Endothelial cell of umbilical vein (primary cell): Measurements from ENCODE around the gene PKHD1. TPM values are rescaled to one million over a fixed set of nuclear protein-coding genes. Genes with fewer than 3 reads are reported as not detected.

Source experiments
- BruUV-seq: library from RNA; stranded (reverse); fragments of 400-500 nt; replicated peaks from 2 replicates; lab custom pipeline; 2021; lab: Mats Ljungman, UMichigan
- CTCF ChIA-PET: fragments of 300-600, 350-600 bp; sonication (Branson Sonifier 250); formaldehyde crosslinking; loops from one replicate; lab custom pipeline; 2021; ENCODE audit warnings: antibody characterized with exemption, inconsistent platforms; lab: Charles Lee
- POLR2A ChIA-PET: fragments of 300-600, 350-600 bp; sonication (Branson Sonifier 250); formaldehyde crosslinking; loops from one replicate; lab custom pipeline; 2021; ENCODE audit warnings: antibody characterized with exemption, inconsistent platforms; lab: Charles Lee
- DNase-seq: peaks from one replicate; pipeline ENCODE4 v3.0.0-alpha.2; 2011; ENCODE audit warnings: low read depth, low spot score
- FAIRE-seq: peaks from 2 replicates; lab custom pipeline; 2011; peaks lifted over from hg19 to GRCh38; lab: Jason Lieb, UNC
- H2AFZ ChIP-seq: 2 replicates; pipeline ENCODE4 v1.6.0; 2012; ENCODE audit warnings: low read depth, low read length, control low read depth, inconsistent platforms
- H3K27ac ChIP-seq: 2 replicates; pipeline ENCODE4 v1.5.1; 2011; ENCODE audit warnings: low read depth, mild to moderate bottlenecking, control low read depth, low read length, moderate library complexity; ENCODE audit not compliant: insufficient read depth
- H3K27me3 ChIP-seq, 2 experiments: 2 replicates each; pipeline versions ENCODE4 v1.6.0 to v1.6.1; 2011; ENCODE audit warnings: low read length in 2 of 2, mixed read lengths in 1 of 2; ENCODE audit not compliant: control insufficient read depth in 2 of 2, insufficient read depth in 2 of 2
- H3K36me3 ChIP-seq, 2 experiments: 2 replicates in 1 of 2; 3 replicates in 1 of 2; pipeline ENCODE4 v1.5.1; 2011; ENCODE audit warnings: low read length in 2 of 2, mild to moderate bottlenecking in 1 of 2, moderate library complexity in 1 of 2; ENCODE audit not compliant: control insufficient read depth in 2 of 2, insufficient read depth in 2 of 2; ENCODE audit errors: extremely low read depth in 1 of 2
- H3K4me1 ChIP-seq: 3 replicates; pipeline ENCODE4 v1.5.1; 2011; ENCODE audit warnings: mild to moderate bottlenecking, low read length; ENCODE audit not compliant: control insufficient read depth, insufficient read depth; ENCODE audit errors: extremely low read depth
- H3K4me2 ChIP-seq: 2 replicates; pipeline ENCODE4 v1.6.1; 2011; ENCODE audit warnings: low read length, control low read depth, mixed read lengths; ENCODE audit not compliant: insufficient read depth
- H3K4me3 ChIP-seq, 3 experiments: fragments of 200-600 bp in 1 of 3; sonication (generic), shearing (Covaris generic) in 1 of 3; replicated peaks in 1 of 3; 2 replicates each; pipeline ENCODE4 v1.5.1; 2011 to 2016; ENCODE audit warnings: control low read depth in 3 of 3, low read length in 3 of 3, mild to moderate bottlenecking in 2 of 3, inconsistent platforms in 1 of 3, low read depth in 1 of 3, moderate library complexity in 1 of 3; ENCODE audit not compliant: insufficient read depth in 1 of 3
- H3K79me2 ChIP-seq: 2 replicates; pipeline ENCODE4 v1.6.0; 2012; ENCODE audit warnings: low read length, inconsistent platforms; ENCODE audit not compliant: control insufficient read depth, insufficient read depth
- H3K9ac ChIP-seq: replicated peaks from 2 replicates; pipeline ENCODE3; 2011; ENCODE audit warnings: low read length, control low read depth; ENCODE audit not compliant: insufficient read depth; ENCODE audit errors: extremely low read depth
- H3K9me1 ChIP-seq: replicated peaks from 3 replicates; pipeline ENCODE4 v1.6.0; 2011; ENCODE audit warnings: mild to moderate bottlenecking, low read length; ENCODE audit not compliant: control insufficient read depth, insufficient read depth; ENCODE audit errors: extremely low read depth
- H3K9me3 ChIP-seq: replicated peaks from 2 replicates; pipeline ENCODE4 v1.5.1; 2012; ENCODE audit warnings: low read length, inconsistent platforms; ENCODE audit not compliant: control insufficient read depth, insufficient read depth
- H4K20me1 ChIP-seq: replicated peaks from 2 replicates; pipeline ENCODE3; 2011; ENCODE audit warnings: mild to moderate bottlenecking, low read length; ENCODE audit not compliant: control insufficient read depth, insufficient read depth; ENCODE audit errors: extremely low read depth
- EZH2 ChIP-seq: IDR thresholded peaks from 2 replicates; pipeline ENCODE4 v1.6.1; 2012; ENCODE audit warnings: borderline replicate concordance, low read depth, mild to moderate bottlenecking, moderate library complexity, low read length, inconsistent platforms; ENCODE audit not compliant: severe bottlenecking
- FOS ChIP-seq: IDR thresholded peaks from 2 replicates; pipeline ENCODE4 v1.6.1; 2011; ENCODE audit warnings: mild to moderate bottlenecking, low read length, moderate library complexity, borderline replicate concordance; ENCODE audit not compliant: insufficient read depth
- GATA2 ChIP-seq: IDR thresholded peaks from 2 replicates; pipeline ENCODE4 v1.7.0; 2011; ENCODE audit warnings: low read depth, mild to moderate bottlenecking, moderate library complexity, mixed read lengths, low read length; ENCODE audit not compliant: insufficient read length, insufficient read depth
- JUN ChIP-seq: IDR thresholded peaks from 2 replicates; pipeline ENCODE4 v1.6.1; 2011; ENCODE audit warnings: borderline replicate concordance, low read depth; ENCODE audit not compliant: insufficient read length, insufficient read depth
- MYC ChIP-seq: IDR thresholded peaks from one replicate; pipeline ENCODE4 v1.6.1; 2011; ENCODE audit warnings: mild to moderate bottlenecking, low read depth, low read length
- POLR2A ChIP-seq: IDR thresholded peaks from 2 replicates; pipeline ENCODE4 v1.6.1; 2012; ENCODE audit warnings: low read depth, mild to moderate bottlenecking, control low read depth, low read length
- POLR2AphosphoS5 ChIP-seq: IDR thresholded peaks from 2 replicates; pipeline ENCODE4 v1.6.1; 2012; ENCODE audit warnings: low read depth, mild to moderate bottlenecking, control low read depth, low read length, moderate library complexity; ENCODE audit not compliant: insufficient read depth
- dilution Hi-C: fragments of 300-500 bp; cut with MboI; formaldehyde crosslinking; loops from one replicate; pipeline ENCODE4 v1.15.0; 2019; ENCODE audit warnings: low sequenced_read_pairs; ENCODE audit not compliant: extremely low pct_ligation_motif_present
- intact Hi-C: fragments of 100-400 bp; cut with micrococcal nuclease; formaldehyde crosslinking; loops from one replicate; pipeline ENCODE4 v1.10.0; 2022
- polyA plus RNA-seq, 4 experiments: library from polyadenylated mRNA; depleted of rRNA in 3 of 4; stranded (reverse) in 3 of 4; unstranded in 1 of 4; fragments of >200 nt; gene quantifications; 2 replicates each; pipeline versions ENCODE4 v1.2.1 to v1.2.3, GENCODE V29; 2011 to 2012; ENCODE audit warnings: missing spikeins in 1 of 4
- total RNA-seq: library from RNA; stranded (reverse); gene quantifications from 2 replicates; pipeline ENCODE4 v1.2.3, GENCODE V29; 2021
- TF ChIP-seq, protein P1 (sequence below), 2 donors: IDR thresholded peaks; 1 replicate in 1 of 2; 2 replicates in 1 of 2; pipeline ENCODE4 v1.5.1; 2011; ENCODE audit warnings: low read length in 2 of 2, mild to moderate bottlenecking in 2 of 2, moderate library complexity in 2 of 2, control low read depth in 1 of 2, inconsistent platforms in 1 of 2, low read depth in 1 of 2; ENCODE audit not compliant: insufficient read depth in 1 of 2; ENCODE audit errors: extremely low read depth in 1 of 2
- TF ChIP-seq, protein P2 (sequence below): IDR thresholded peaks from 2 replicates; pipeline ENCODE4 v1.6.1; 2011; ENCODE audit not compliant: insufficient read depth, insufficient read length

The PKHD1 gene
- total and polyA plus RNA-seq, 2 donors (not counting 3 experiments of a cell fraction or from before 2014, with no cell fraction given), result not detected

DNA sequence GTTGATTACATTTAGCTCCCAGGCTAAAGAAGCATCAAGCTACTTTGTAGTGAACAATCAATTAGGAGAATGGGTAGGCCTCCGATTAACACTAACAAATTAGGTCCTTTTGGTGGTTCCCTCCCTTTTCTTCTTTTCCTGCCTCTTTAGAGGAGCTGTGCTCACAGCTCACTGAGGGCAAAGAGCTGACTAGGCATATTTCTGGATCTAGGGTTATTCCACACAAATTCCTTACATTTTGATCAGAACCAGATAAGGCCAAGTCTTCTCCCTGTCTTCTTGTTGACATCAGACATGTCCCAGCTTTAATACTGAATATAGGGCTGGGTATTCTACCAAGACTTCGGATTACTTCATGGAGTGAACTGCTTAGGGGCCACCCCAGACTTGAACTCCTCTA lies 119.1 kb downstream of the PKHD1 start:
- BruUV-seq, result no TSS peak
- Histone ChIP-seq H3K4me2 (no peak overlapping the region), H3K27ac (no peak overlapping the region), H4K20me1 (no peaks in the 10 kb centered on the region), H3K9me3 (no peaks in the 10 kb centered on the region), H3K9me1 (no peaks in the 10 kb centered on the region), H3K36me3 (no peaks in the 10 kb centered on the region), H3K79me2 (no peaks in the 10 kb centered on the region), H2AFZ (no peak overlapping the region), H3K4me1 (no peaks in the 10 kb centered on the region), H3K9ac (no peak overlapping the region), H3K27me3 (no peaks in the 10 kb centered on the region), H3K4me3 (no peak overlapping the region)
- no peak for FAIRE-seq
- TF ChIP-seq EZH2 (no peak), FOS (no peak), POLR2A (no peak), MYC (no peak), POLR2AphosphoS5 (no peak), GATA2 (no peak), JUN (no peak)
- TF ChIP-seq, protein P1, sequence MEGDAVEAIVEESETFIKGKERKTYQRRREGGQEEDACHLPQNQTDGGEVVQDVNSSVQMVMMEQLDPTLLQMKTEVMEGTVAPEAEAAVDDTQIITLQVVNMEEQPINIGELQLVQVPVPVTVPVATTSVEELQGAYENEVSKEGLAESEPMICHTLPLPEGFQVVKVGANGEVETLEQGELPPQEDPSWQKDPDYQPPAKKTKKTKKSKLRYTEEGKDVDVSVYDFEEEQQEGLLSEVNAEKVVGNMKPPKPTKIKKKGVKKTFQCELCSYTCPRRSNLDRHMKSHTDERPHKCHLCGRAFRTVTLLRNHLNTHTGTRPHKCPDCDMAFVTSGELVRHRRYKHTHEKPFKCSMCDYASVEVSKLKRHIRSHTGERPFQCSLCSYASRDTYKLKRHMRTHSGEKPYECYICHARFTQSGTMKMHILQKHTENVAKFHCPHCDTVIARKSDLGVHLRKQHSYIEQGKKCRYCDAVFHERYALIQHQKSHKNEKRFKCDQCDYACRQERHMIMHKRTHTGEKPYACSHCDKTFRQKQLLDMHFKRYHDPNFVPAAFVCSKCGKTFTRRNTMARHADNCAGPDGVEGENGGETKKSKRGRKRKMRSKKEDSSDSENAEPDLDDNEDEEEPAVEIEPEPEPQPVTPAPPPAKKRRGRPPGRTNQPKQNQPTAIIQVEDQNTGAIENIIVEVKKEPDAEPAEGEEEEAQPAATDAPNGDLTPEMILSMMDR (IDR thresholded peaks at IDR 0.05; ENCODE audit: extremely low read depth in 1 of 2, insufficient read depth in 1 of 2, low read depth in 1 of 2, low read length in 2 of 2), result no peak
- TF ChIP-seq, protein P2, sequence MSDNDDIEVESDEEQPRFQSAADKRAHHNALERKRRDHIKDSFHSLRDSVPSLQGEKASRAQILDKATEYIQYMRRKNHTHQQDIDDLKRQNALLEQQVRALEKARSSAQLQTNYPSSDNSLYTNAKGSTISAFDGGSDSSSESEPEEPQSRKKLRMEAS, result no peak
- no peak for DNase-seq
- POLR2A ChIA-PET, result no interaction called here
- CTCF ChIA-PET, result interaction anchor here (1.0 kb wide), 1 partner anchor 8 kb away, joined by 3 read pairs; no protein-coding TSS in a partner anchor
- dilution Hi-C loops (no loop called here), intact Hi-C loops (no loop called here)
